Endothelial cell of umbilical vein (primary cell): ENCODE data around the gene CDH22. TPM values are rescaled to one million over a fixed set of nuclear protein-coding genes. Genes with fewer than 3 reads are reported as not detected.

Experiments
- BruUV-seq: library from RNA; stranded (reverse); fragments of 400-500 nt; replicated peaks from 2 replicates; lab custom pipeline; 2021; lab: Mats Ljungman, UMichigan
- CTCF ChIA-PET: fragments of 300-600, 350-600 bp; sonication (Branson Sonifier 250); formaldehyde crosslinking; loops from one replicate; lab custom pipeline; 2021; ENCODE audit warnings: antibody characterized with exemption, inconsistent platforms; lab: Charles Lee
- POLR2A ChIA-PET: fragments of 300-600, 350-600 bp; sonication (Branson Sonifier 250); formaldehyde crosslinking; loops from one replicate; lab custom pipeline; 2021; ENCODE audit warnings: antibody characterized with exemption, inconsistent platforms; lab: Charles Lee
- DNase-seq: peaks from one replicate; pipeline ENCODE4 v3.0.0-alpha.2; 2011; ENCODE audit warnings: low read depth, low spot score
- FAIRE-seq: peaks from 2 replicates; lab custom pipeline; 2011; peaks lifted over from hg19 to GRCh38; lab: Jason Lieb, UNC
- H2AFZ ChIP-seq: 2 replicates; pipeline ENCODE4 v1.6.0; 2012; ENCODE audit warnings: low read depth, low read length, control low read depth, inconsistent platforms
- H3K27ac ChIP-seq: 2 replicates; pipeline ENCODE4 v1.5.1; 2011; ENCODE audit warnings: low read depth, mild to moderate bottlenecking, control low read depth, low read length, moderate library complexity; ENCODE audit not compliant: insufficient read depth
- H3K27me3 ChIP-seq, 2 experiments: 2 replicates each; pipeline versions ENCODE4 v1.6.0 to v1.6.1; 2011; ENCODE audit warnings: low read length in 2 of 2, mixed read lengths in 1 of 2; ENCODE audit not compliant: control insufficient read depth in 2 of 2, insufficient read depth in 2 of 2
- H3K36me3 ChIP-seq, 2 experiments: 2 replicates in 1 of 2; 3 replicates in 1 of 2; pipeline ENCODE4 v1.5.1; 2011; ENCODE audit warnings: low read length in 2 of 2, mild to moderate bottlenecking in 1 of 2, moderate library complexity in 1 of 2; ENCODE audit not compliant: control insufficient read depth in 2 of 2, insufficient read depth in 2 of 2; ENCODE audit errors: extremely low read depth in 1 of 2
- H3K4me1 ChIP-seq: 3 replicates; pipeline ENCODE4 v1.5.1; 2011; ENCODE audit warnings: mild to moderate bottlenecking, low read length; ENCODE audit not compliant: control insufficient read depth, insufficient read depth; ENCODE audit errors: extremely low read depth
- H3K4me2 ChIP-seq: 2 replicates; pipeline ENCODE4 v1.6.1; 2011; ENCODE audit warnings: low read length, control low read depth, mixed read lengths; ENCODE audit not compliant: insufficient read depth
- H3K4me3 ChIP-seq, 3 experiments: fragments of 200-600 bp in 1 of 3; sonication (generic), shearing (Covaris generic) in 1 of 3; replicated peaks in 1 of 3; 2 replicates each; pipeline ENCODE4 v1.5.1; 2011 to 2016; ENCODE audit warnings: control low read depth in 3 of 3, low read length in 3 of 3, mild to moderate bottlenecking in 2 of 3, inconsistent platforms in 1 of 3, low read depth in 1 of 3, moderate library complexity in 1 of 3; ENCODE audit not compliant: insufficient read depth in 1 of 3
- H3K79me2 ChIP-seq: 2 replicates; pipeline ENCODE4 v1.6.0; 2012; ENCODE audit warnings: low read length, inconsistent platforms; ENCODE audit not compliant: control insufficient read depth, insufficient read depth
- H3K9ac ChIP-seq: replicated peaks from 2 replicates; pipeline ENCODE3; 2011; ENCODE audit warnings: low read length, control low read depth; ENCODE audit not compliant: insufficient read depth; ENCODE audit errors: extremely low read depth
- H3K9me1 ChIP-seq: replicated peaks from 3 replicates; pipeline ENCODE4 v1.6.0; 2011; ENCODE audit warnings: mild to moderate bottlenecking, low read length; ENCODE audit not compliant: control insufficient read depth, insufficient read depth; ENCODE audit errors: extremely low read depth
- H3K9me3 ChIP-seq: replicated peaks from 2 replicates; pipeline ENCODE4 v1.5.1; 2012; ENCODE audit warnings: low read length, inconsistent platforms; ENCODE audit not compliant: control insufficient read depth, insufficient read depth
- H4K20me1 ChIP-seq: replicated peaks from 2 replicates; pipeline ENCODE3; 2011; ENCODE audit warnings: mild to moderate bottlenecking, low read length; ENCODE audit not compliant: control insufficient read depth, insufficient read depth; ENCODE audit errors: extremely low read depth
- FOS ChIP-seq: IDR thresholded peaks from 2 replicates; pipeline ENCODE4 v1.6.1; 2011; ENCODE audit warnings: mild to moderate bottlenecking, low read length, moderate library complexity, borderline replicate concordance; ENCODE audit not compliant: insufficient read depth
- GATA2 ChIP-seq: IDR thresholded peaks from 2 replicates; pipeline ENCODE4 v1.7.0; 2011; ENCODE audit warnings: low read depth, mild to moderate bottlenecking, moderate library complexity, mixed read lengths, low read length; ENCODE audit not compliant: insufficient read length, insufficient read depth
- JUN ChIP-seq: IDR thresholded peaks from 2 replicates; pipeline ENCODE4 v1.6.1; 2011; ENCODE audit warnings: borderline replicate concordance, low read depth; ENCODE audit not compliant: insufficient read length, insufficient read depth
- MYC ChIP-seq: IDR thresholded peaks from one replicate; pipeline ENCODE4 v1.6.1; 2011; ENCODE audit warnings: mild to moderate bottlenecking, low read depth, low read length
- POLR2AphosphoS5 ChIP-seq: IDR thresholded peaks from 2 replicates; pipeline ENCODE4 v1.6.1; 2012; ENCODE audit warnings: low read depth, mild to moderate bottlenecking, control low read depth, low read length, moderate library complexity; ENCODE audit not compliant: insufficient read depth
- dilution Hi-C: fragments of 300-500 bp; cut with MboI; formaldehyde crosslinking; loops from one replicate; pipeline ENCODE4 v1.15.0; 2019; ENCODE audit warnings: low sequenced_read_pairs; ENCODE audit not compliant: extremely low pct_ligation_motif_present
- intact Hi-C: fragments of 100-400 bp; cut with micrococcal nuclease; formaldehyde crosslinking; loops from one replicate; pipeline ENCODE4 v1.10.0; 2022
- polyA plus RNA-seq, 4 experiments: library from polyadenylated mRNA; depleted of rRNA in 3 of 4; stranded (reverse) in 3 of 4; unstranded in 1 of 4; fragments of >200 nt; gene quantifications; 2 replicates each; pipeline versions ENCODE4 v1.2.1 to v1.2.3, GENCODE V29; 2011 to 2012; ENCODE audit warnings: missing spikeins in 1 of 4
- total RNA-seq: library from RNA; stranded (reverse); gene quantifications from 2 replicates; pipeline ENCODE4 v1.2.3, GENCODE V29; 2021
- TF ChIP-seq, protein P1 (sequence below): IDR thresholded peaks from 2 replicates; pipeline ENCODE4 v1.6.1; 2011; ENCODE audit not compliant: insufficient read depth, insufficient read length
- TF ChIP-seq, protein P2 (sequence below), 2 donors: IDR thresholded peaks; 1 replicate in 1 of 2; 2 replicates in 1 of 2; pipeline ENCODE4 v1.5.1; 2011; ENCODE audit warnings: low read length in 2 of 2, mild to moderate bottlenecking in 2 of 2, moderate library complexity in 2 of 2, control low read depth in 1 of 2, inconsistent platforms in 1 of 2, low read depth in 1 of 2; ENCODE audit not compliant: insufficient read depth in 1 of 2; ENCODE audit errors: extremely low read depth in 1 of 2

Gene CDH22
- total and polyA plus RNA-seq, 2 donors (not counting 3 experiments of a cell fraction or from before 2014, with no cell fraction given), result not detected

DNA sequence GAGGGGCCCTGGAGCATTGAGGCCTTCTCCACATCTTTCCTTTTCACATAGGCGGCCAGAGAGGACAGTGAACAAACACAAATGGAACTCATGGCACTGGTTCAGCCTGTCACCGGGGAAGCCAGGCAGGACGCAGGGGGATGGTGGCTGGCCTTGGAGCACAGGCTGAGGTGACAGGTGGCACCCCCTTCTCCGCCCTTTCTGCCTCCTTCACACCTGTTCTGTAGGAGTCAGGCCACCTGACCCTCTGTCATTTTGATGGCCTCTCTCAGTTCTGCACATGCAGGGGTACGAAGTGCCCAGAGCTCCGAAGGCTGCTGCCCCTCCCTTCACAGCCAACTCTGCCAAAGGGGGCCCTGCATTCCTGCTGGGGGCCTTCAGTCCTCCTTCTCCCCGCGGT is 129.4 kb downstream of the CDH22 start:
- dilution Hi-C loops (no loop called here), intact Hi-C loops (no loop called here)
- no peaks in the 10 kb centered on the region for H3K9me3 ChIP-seq
- no TSS peak for BruUV-seq
- no peak for TF ChIP-seq MYC
- TF ChIP-seq, protein P1, sequence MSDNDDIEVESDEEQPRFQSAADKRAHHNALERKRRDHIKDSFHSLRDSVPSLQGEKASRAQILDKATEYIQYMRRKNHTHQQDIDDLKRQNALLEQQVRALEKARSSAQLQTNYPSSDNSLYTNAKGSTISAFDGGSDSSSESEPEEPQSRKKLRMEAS, result no peak
- TF ChIP-seq, protein P2, sequence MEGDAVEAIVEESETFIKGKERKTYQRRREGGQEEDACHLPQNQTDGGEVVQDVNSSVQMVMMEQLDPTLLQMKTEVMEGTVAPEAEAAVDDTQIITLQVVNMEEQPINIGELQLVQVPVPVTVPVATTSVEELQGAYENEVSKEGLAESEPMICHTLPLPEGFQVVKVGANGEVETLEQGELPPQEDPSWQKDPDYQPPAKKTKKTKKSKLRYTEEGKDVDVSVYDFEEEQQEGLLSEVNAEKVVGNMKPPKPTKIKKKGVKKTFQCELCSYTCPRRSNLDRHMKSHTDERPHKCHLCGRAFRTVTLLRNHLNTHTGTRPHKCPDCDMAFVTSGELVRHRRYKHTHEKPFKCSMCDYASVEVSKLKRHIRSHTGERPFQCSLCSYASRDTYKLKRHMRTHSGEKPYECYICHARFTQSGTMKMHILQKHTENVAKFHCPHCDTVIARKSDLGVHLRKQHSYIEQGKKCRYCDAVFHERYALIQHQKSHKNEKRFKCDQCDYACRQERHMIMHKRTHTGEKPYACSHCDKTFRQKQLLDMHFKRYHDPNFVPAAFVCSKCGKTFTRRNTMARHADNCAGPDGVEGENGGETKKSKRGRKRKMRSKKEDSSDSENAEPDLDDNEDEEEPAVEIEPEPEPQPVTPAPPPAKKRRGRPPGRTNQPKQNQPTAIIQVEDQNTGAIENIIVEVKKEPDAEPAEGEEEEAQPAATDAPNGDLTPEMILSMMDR (IDR thresholded peaks at IDR 0.05; ENCODE audit: extremely low read depth in 1 of 2, insufficient read depth in 1 of 2, low read depth in 1 of 2, low read length in 2 of 2), result no peak
- no peak for TF ChIP-seq GATA2
- no peak for TF ChIP-seq JUN
- TF ChIP-seq FOS, result no peak
- TF ChIP-seq POLR2AphosphoS5, result no peak
- no peak overlapping the region for H3K4me3 ChIP-seq
- H3K9ac ChIP-seq, result no peak overlapping the region
- H4K20me1 ChIP-seq, result no peaks in the 10 kb centered on the region
- FAIRE-seq (no peak), DNase-seq (no peak)
- no peak overlapping the region for H3K27ac ChIP-seq
- H3K9me1 ChIP-seq, result no peaks in the 10 kb centered on the region
- no peaks in the 10 kb centered on the region for H3K79me2 ChIP-seq
- ChIA-PET POLR2A (no interaction called here), CTCF (interaction anchor here (0.7 to 0.9 kb wide), 2 partner anchors 50 to 79 kb away, joined by 3 read pairs; no protein-coding TSS in a partner anchor)
- peaks cover 5 to 12% of the 10 kb centered on the region in 2 experiments for H3K27me3 ChIP-seq
- H3K4me2 ChIP-seq, result no peak overlapping the region
- no peaks in the 10 kb centered on the region for H3K4me1 ChIP-seq
- H2AFZ ChIP-seq, result no peak overlapping the region
- H3K36me3 ChIP-seq, result no peaks in the 10 kb centered on the region
